ENCODE data around the gene TMED1. TPM values are rescaled to one million over a fixed set of nuclear protein-coding genes. Genes with fewer than 3 reads are reported as not detected.

TMED1 gene
- total and polyA plus RNA-seq, 12 donors = 12.5 to 103 (median 48.6) TPM

GRCh38 chr19:10818301-10819123 is 17.5 kb downstream of the TMED1 start:
- no peak overlapping the region for H3K4me3 ChIP-seq
- intact Hi-C loops (cut with DNase I) = no loop called here
- H3K36me3 ChIP-seq (replicated peaks in 1 of 2) = peaks cover 0 to 50% of the 10 kb centered on the region in 2 donors
- DNase-seq = no peak
- H3K27me3 ChIP-seq = no peaks in the 10 kb centered on the region
- no peaks in the 10 kb centered on the region for H3K9me3 ChIP-seq (replicated peaks in 1 of 3)
- peaks cover 0 to 2% of the 10 kb centered on the region in 2 donors for H3K4me1 ChIP-seq (replicated peaks in 1 of 2)
- peak overlapping the region in 4 of 5 donors; percentile 38 to 91 (median 68) for H3K27ac ChIP-seq
- no peak for TF ChIP-seq POLR2A (IDR thresholded peaks at IDR 0.05)
- TF ChIP-seq, protein P1, sequence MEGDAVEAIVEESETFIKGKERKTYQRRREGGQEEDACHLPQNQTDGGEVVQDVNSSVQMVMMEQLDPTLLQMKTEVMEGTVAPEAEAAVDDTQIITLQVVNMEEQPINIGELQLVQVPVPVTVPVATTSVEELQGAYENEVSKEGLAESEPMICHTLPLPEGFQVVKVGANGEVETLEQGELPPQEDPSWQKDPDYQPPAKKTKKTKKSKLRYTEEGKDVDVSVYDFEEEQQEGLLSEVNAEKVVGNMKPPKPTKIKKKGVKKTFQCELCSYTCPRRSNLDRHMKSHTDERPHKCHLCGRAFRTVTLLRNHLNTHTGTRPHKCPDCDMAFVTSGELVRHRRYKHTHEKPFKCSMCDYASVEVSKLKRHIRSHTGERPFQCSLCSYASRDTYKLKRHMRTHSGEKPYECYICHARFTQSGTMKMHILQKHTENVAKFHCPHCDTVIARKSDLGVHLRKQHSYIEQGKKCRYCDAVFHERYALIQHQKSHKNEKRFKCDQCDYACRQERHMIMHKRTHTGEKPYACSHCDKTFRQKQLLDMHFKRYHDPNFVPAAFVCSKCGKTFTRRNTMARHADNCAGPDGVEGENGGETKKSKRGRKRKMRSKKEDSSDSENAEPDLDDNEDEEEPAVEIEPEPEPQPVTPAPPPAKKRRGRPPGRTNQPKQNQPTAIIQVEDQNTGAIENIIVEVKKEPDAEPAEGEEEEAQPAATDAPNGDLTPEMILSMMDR (IDR thresholded peaks at IDR 0.05) = no peak
- 89 to 93% (median 91%) methylated on average over 10 to 19 of the region's 19 CpGs for WGBS, 4 donors

- H3K9me3 ChIP-seq (replicated peaks in 1 of 3) = no peaks in the 10 kb centered on the region
- H3K36me3 ChIP-seq (replicated peaks in 1 of 2) = peaks cover 0 to 50% of the 10 kb centered on the region in 2 donors
- TF ChIP-seq, protein P1 (IDR thresholded peaks at IDR 0.05) = no peak
- no peak for TF ChIP-seq POLR2A (IDR thresholded peaks at IDR 0.05)
- DNase-seq = peak in 5 of 7 donors; percentile 47 to 78 (median 55)
- 71 to 82% (median 77%) methylated on average over 28 to 42 of the region's 42 CpGs for WGBS, 4 donors
- H3K27ac ChIP-seq = peak overlapping the region in 4 of 5 donors; percentile 53 to 91 (median 72)
- intact Hi-C loops (cut with DNase I) = no loop called here
- H3K27me3 ChIP-seq = no peaks in the 10 kb centered on the region
- H3K4me3 ChIP-seq = peak overlapping the region in 1 of 4 donors; percentile 39
- peaks cover 5 to 12% of the 10 kb centered on the region in 2 donors for H3K4me1 ChIP-seq (replicated peaks in 1 of 2)
These were observed 18.5 kb downstream of the TMED1 start for GRCh38 chr19:10817291-10818038.

GRCh38 chr19:10816691-10817090 is 19.3 kb downstream of the TMED1 start:
- Histone ChIP-seq H3K4me1 (replicated peaks in 1 of 2) (peaks cover 6 to 13% of the 10 kb centered on the region in 2 donors), H3K36me3 (replicated peaks in 1 of 2) (peaks cover 0 to 49% of the 10 kb centered on the region in 2 donors), H3K27me3 (no peaks in the 10 kb centered on the region), H3K4me3 (peak overlapping the region in 1 of 4 donors; percentile 39), H3K27ac (peak overlapping the region in 4 of 5 donors; percentile 42 to 91 (median 72)), H3K9me3 (replicated peaks in 1 of 3) (no peaks in the 10 kb centered on the region)
- WGBS, 4 donors = 63 to 83% (median 74%) methylated on average over 6 to 11 of the region's 11 CpGs
- intact Hi-C loops (cut with DNase I) = no loop called here
- DNase-seq = no peak
- TF ChIP-seq POLR2A (IDR thresholded peaks at IDR 0.05) = no peak
- TF ChIP-seq, protein P1 (IDR thresholded peaks at IDR 0.05) = no peak

Measured in adrenal gland (tissue), 12 donors.